ENCODE measurements around the gene FOXN1.

DNA sequence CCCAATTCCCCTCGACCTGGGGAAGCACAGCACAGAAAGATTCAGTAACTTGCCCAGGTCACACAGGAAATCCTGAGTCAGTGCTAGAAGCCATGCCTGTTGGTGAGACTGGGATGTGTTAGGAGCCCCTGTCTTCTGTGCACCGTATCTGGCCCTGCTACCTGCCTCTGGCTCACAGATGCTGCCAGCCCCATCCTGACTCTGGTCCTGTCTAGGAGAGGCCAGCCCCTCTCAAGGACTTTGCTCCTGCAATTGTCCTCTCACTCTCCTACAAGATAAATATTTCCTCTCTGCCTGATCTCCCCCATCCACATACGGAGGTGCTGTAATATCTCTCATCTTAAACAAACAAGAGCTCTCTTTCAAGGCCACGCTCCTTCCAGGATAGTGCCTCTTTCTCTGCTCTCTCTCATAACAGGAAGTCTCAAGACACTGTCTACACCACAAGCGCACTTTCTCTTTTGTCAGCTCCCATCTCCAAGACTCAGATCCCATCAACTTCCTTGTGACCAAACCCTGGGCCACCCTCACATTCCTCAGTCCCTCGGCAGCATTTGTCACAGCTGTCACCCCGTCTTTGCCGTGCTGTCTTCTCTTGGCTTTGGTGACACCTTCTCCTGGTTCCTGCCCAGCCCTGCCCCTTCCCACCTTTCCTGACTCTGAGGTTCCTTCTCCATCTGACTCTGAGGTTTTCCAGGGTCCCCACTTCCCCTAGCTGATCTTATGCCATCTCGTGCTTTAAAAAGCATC, 30.8 kb upstream of the FOXN1 start:
- TF ChIP-seq, protein P1, sequence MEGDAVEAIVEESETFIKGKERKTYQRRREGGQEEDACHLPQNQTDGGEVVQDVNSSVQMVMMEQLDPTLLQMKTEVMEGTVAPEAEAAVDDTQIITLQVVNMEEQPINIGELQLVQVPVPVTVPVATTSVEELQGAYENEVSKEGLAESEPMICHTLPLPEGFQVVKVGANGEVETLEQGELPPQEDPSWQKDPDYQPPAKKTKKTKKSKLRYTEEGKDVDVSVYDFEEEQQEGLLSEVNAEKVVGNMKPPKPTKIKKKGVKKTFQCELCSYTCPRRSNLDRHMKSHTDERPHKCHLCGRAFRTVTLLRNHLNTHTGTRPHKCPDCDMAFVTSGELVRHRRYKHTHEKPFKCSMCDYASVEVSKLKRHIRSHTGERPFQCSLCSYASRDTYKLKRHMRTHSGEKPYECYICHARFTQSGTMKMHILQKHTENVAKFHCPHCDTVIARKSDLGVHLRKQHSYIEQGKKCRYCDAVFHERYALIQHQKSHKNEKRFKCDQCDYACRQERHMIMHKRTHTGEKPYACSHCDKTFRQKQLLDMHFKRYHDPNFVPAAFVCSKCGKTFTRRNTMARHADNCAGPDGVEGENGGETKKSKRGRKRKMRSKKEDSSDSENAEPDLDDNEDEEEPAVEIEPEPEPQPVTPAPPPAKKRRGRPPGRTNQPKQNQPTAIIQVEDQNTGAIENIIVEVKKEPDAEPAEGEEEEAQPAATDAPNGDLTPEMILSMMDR (conservative IDR thresholded peaks at IDR 0.05; ENCODE audit: low read depth, low read length), result no peak
- no peak for TF ChIP-seq EZH2phosphoT487 (IDR thresholded peaks at IDR 0.05; ENCODE audit: borderline replicate concordance, low read length)

All from PC-3 (cell line).